NB4 (cell line): ENCODE measurements around the gene PHGDH.

Experiments
- DNase-seq: peaks from one replicate; pipeline ENCODE4 v3.0.0; 2010; ENCODE audit warnings: low read depth
- H3K4me3 ChIP-seq: one replicate; pipeline ENCODE4 v1.5.1; 2011; ENCODE audit warnings: mild to moderate bottlenecking, low read depth, low read length, moderate library complexity
- MYC ChIP-seq: IDR thresholded peaks from 2 replicates; pipeline ENCODE4 v1.6.1; 2011; ENCODE audit warnings: low read depth, low read length
- POLR2A ChIP-seq: IDR thresholded peaks from 2 replicates; pipeline ENCODE4 v1.6.1; 2011; ENCODE audit warnings: mild to moderate bottlenecking; ENCODE audit not compliant: insufficient read length; ENCODE audit errors: extremely low read depth
- TF ChIP-seq, protein P1 (sequence below): IDR thresholded peaks from 2 replicates; pipeline ENCODE4 v1.6.1; 2011; ENCODE audit warnings: low read depth, low read length
- TF ChIP-seq, protein P2 (sequence below): IDR thresholded peaks from one replicate; pipeline ENCODE4 v1.5.1; 2012; ENCODE audit warnings: low read depth, low read length

The PHGDH gene

DNA sequence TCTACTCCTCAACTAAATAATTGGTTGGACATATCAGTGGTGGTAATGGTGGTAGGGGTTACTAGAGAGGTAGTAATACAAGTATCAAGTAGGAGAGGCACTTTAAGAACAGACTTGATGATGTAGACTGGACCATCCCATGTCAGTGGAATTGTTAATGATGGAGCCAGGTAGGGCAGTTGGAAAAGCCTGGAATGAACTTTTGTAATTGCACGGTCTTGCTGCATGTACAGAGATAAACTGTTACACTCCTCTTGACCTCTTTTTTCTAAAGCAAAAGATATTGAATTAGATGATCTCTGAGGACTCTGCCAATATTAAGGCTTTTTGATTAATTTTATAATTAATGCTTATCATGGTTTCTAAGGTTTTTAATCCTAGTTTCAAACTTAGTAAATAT lies 51.2 kb downstream of the PHGDH start:
- no peak overlapping the region for H3K4me3 ChIP-seq
- DNase-seq, result no peak
- TF ChIP-seq POLR2A, result no peak
- TF ChIP-seq MYC, result no peak
- TF ChIP-seq, protein P1, sequence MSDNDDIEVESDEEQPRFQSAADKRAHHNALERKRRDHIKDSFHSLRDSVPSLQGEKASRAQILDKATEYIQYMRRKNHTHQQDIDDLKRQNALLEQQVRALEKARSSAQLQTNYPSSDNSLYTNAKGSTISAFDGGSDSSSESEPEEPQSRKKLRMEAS, result no peak
- TF ChIP-seq, protein P2, sequence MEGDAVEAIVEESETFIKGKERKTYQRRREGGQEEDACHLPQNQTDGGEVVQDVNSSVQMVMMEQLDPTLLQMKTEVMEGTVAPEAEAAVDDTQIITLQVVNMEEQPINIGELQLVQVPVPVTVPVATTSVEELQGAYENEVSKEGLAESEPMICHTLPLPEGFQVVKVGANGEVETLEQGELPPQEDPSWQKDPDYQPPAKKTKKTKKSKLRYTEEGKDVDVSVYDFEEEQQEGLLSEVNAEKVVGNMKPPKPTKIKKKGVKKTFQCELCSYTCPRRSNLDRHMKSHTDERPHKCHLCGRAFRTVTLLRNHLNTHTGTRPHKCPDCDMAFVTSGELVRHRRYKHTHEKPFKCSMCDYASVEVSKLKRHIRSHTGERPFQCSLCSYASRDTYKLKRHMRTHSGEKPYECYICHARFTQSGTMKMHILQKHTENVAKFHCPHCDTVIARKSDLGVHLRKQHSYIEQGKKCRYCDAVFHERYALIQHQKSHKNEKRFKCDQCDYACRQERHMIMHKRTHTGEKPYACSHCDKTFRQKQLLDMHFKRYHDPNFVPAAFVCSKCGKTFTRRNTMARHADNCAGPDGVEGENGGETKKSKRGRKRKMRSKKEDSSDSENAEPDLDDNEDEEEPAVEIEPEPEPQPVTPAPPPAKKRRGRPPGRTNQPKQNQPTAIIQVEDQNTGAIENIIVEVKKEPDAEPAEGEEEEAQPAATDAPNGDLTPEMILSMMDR, result no peak

DNA sequence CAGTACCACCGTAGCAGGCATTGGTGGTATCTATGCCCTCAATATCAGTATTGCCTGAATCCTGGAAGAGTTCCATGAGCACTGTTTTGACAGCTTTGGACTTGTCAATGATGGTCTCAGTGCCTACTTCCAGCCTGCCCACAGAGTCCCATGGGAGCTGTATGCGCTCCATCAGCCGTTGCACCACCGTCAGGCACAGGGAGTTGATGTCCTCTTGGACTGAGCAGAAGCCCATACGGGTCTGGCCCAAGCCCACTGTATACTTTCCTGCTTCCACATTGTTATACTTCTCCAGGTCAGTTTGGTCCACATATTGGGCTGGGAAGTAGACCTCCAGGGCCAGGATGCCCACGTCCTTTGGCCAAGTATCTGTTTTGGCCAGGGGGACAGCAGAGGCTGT lies 52.5 kb downstream of the PHGDH start:
- no peak for DNase-seq
- TF ChIP-seq, protein P1, result no peak
- TF ChIP-seq POLR2A, result no peak
- H3K4me3 ChIP-seq, result no peak overlapping the region

DNA sequence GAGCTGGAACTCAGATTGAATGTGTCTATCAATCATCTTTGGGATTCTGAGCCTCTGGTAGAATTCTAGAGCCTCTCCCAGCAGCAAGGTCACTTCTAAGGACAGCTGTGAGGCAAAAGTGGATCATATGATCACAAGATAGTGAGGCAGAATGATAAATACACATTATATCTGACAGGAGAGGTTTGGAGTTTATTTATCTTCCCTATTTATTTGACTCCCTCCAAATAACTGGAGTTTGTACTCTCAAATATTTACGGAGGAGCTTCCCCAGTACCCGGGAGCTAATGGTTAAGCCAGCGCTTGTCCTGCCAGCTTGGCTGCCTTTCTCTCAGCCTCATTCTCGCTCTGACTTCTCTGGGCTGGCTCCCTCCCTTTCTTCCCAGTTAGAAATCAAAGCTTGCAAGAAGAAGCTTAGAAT lies 54.6 kb downstream of the PHGDH start:
- TF ChIP-seq, protein P2, result no peak
- TF ChIP-seq POLR2A (no peak), MYC (no peak)
- TF ChIP-seq, protein P1, result no peak
- no peak for DNase-seq
- no peak overlapping the region for H3K4me3 ChIP-seq

GRCh38 chr1:119767486-119767885 lies 55.8 kb downstream of the PHGDH start:
- TF ChIP-seq POLR2A (no peak), MYC (no peak)
- TF ChIP-seq, protein P2, result no peak
- TF ChIP-seq, protein P1, result no peak
- no peak for DNase-seq
- no peak overlapping the region for H3K4me3 ChIP-seq

DNA sequence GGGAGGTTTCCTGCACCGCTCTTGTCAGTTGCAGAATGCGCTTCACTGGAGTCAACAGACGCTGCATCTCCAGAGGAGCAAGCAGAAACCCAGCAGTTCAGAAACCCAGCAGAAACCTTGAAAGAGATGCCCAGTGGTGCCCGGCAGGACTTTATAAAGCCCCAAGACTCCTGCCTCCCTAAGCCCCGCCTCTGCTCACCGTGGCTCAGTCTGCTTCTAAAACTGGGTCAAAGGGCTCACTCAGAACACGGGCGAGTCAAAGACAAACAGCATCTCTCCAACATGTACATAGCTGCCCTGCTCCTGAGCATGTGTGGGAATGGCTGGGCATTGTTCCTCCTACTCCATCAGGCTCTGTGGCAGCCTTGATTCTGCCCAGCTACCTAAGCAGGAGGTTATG lies 57.0 kb downstream of the PHGDH start, which contains the start of gene HMGCS2:
Gene HMGCS2, minus strand, starts transcription at position 128 of the 400 bp plus-strand sequence. Its CDS starts 61 bp downstream, at position 67.
- TF ChIP-seq, protein P2, result no peak
- TF ChIP-seq, protein P1, result no peak
- no peak for TF ChIP-seq MYC
- no peak for TF ChIP-seq POLR2A
- H3K4me3 ChIP-seq, result no peak within 1 kb of the TSS
- no peak for DNase-seq

- H3K4me3 ChIP-seq, result no peak overlapping the region
- DNase-seq, result no peak
- TF ChIP-seq MYC (no peak), POLR2A (no peak)
- TF ChIP-seq, protein P1, result no peak
- TF ChIP-seq, protein P2, result no peak
These were observed 59.3 kb downstream of the PHGDH start for GRCh38 chr1:119771016-119771415.
